Central memory CD8-positive, alpha-beta T cell (primary cell): ENCODE data around the gene FABP6.
"Not testable (repeated sequence)": the region's sequence is repeated elsewhere in the genome, so short reads cannot be mapped to it uniquely, and the experiment has no call there.

Source experiments
- ATAC-seq: fragments of 150-1000 bp; cut with Tn5 transposase; replicated peaks from 2 replicates; pipeline ENCODE4 v1.10.0; 2022; ENCODE audit warnings: mild to moderate bottlenecking, moderate FRiP score, moderate number of reproducible peaks; ENCODE audit not compliant: poor library complexity, severe bottlenecking; ENCODE audit errors: extremely low read depth
- DNase-seq, 2 donors: peaks; one replicate each; pipeline ENCODE4 v3.0.0; 2021; ENCODE audit warnings: low spot score in 2 of 2
- H3K27ac Mint-ChIP-seq: one replicate; pipeline ENCODE4 v1.8.0; 2022; ENCODE audit warnings: low read depth, mild to moderate bottlenecking, moderate library complexity, mixed read lengths
- H3K27me3 Mint-ChIP-seq: one replicate; pipeline ENCODE4 v1.8.0; 2022; ENCODE audit warnings: mixed read lengths
- H3K36me3 Mint-ChIP-seq: one replicate; pipeline ENCODE4 v1.8.0; 2022; ENCODE audit warnings: mild to moderate bottlenecking, moderate library complexity, mixed read lengths; ENCODE audit not compliant: insufficient read depth
- H3K4me1 Mint-ChIP-seq: one replicate; pipeline ENCODE4 v1.8.0; 2022; ENCODE audit warnings: mixed read lengths
- H3K4me3 Mint-ChIP-seq: one replicate; pipeline ENCODE4 v1.8.0; 2022; ENCODE audit warnings: mild to moderate bottlenecking, moderate library complexity, mixed read lengths
- H3K9me3 Mint-ChIP-seq: one replicate; pipeline ENCODE4 v1.8.0; 2022; ENCODE audit warnings: mixed read lengths

FABP6 gene

GRCh38 chr5:160229190-160229742 lies at the start of gene FABP6:
TSS of gene FABP6 (plus strand) at chr5:160229506. CDS start at chr5:160229558, 52 bp downstream.
- Mint-ChIP-seq H3K27ac (no peak within 1 kb of the TSS), H3K4me1 (no peaks in the 10 kb centered on the region), H3K36me3 (no peaks in the 10 kb centered on the region), H3K4me3 (no peak within 1 kb of the TSS), H3K27me3 (no peaks in the 10 kb centered on the region), H3K9me3 (no peaks in the 10 kb centered on the region)
- DNase-seq (no peak), ATAC-seq (no peak)

- no peaks in the 10 kb centered on the region for H3K9me3 Mint-ChIP-seq
- no peak for DNase-seq
- H3K27ac Mint-ChIP-seq = no peak overlapping the region
- no peak for ATAC-seq
- no peaks in the 10 kb centered on the region for H3K4me1 Mint-ChIP-seq
- no peak overlapping the region for H3K4me3 Mint-ChIP-seq
- H3K27me3 Mint-ChIP-seq = peaks cover 34% of the 10 kb centered on the region
- H3K36me3 Mint-ChIP-seq = no peaks in the 10 kb centered on the region
These were observed 48.4 kb upstream of the FABP6 start for GRCh38 chr5:160180931-160181330.

DNA sequence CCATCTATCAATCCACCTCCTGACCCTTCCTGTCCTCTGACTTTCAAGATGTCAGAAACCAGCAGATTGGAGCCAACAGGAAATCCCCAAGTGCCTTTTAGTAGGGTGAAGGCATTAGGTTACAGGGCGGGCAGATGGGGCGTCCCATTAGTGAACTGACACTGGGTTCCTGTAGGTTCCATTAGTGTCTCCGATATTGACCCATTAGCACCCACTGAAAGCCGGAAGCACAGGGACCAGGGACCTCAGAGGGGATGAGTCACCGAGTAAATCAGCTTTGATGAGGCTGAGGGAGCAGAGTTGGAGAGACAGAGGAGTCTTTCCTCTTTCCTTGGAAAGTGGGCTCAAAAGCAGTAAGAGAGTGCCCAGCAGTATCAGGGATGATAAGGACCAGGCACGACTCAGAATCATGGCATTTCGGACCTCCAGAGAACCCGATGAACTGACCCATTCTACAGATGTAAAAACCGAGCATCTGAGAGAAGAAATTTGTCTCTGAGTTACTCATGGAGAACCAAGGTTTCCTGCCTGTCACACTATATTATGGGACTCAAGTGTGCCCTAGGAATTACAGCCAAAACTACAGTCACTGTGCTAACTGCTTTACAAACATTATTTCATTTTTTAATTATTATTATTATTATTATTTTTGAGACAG lies 47.2 kb upstream of the FABP6 start:
- H3K4me1 Mint-ChIP-seq = no peaks in the 10 kb centered on the region
- H3K36me3 Mint-ChIP-seq = no peaks in the 10 kb centered on the region
- DNase-seq (no peak), ATAC-seq (no peak)
- no peaks in the 10 kb centered on the region for H3K9me3 Mint-ChIP-seq
- no peak overlapping the region for H3K4me3 Mint-ChIP-seq
- peaks cover 42% of the 10 kb centered on the region for H3K27me3 Mint-ChIP-seq
- no peak overlapping the region for H3K27ac Mint-ChIP-seq

DNA sequence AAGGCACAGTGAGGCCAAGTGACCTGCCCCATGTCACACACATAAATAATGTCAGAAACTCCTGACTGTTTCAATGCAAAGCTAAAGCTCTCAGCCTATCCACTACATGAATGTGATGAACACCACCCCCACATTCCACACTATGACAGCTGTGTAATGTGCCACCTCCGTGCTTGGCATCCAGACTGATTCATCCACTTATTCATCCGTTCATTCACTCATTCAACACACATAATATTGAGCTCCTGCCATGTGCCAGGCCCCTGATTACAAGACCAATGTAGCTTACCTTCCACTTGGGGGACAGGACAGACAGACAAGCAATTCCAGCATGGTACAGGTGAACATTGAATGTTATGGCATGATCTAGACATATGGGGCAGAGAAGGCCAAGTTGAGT lies 46.2 kb upstream of the FABP6 start:
- no peaks in the 10 kb centered on the region for H3K4me1 Mint-ChIP-seq
- DNase-seq = no peak

DNA sequence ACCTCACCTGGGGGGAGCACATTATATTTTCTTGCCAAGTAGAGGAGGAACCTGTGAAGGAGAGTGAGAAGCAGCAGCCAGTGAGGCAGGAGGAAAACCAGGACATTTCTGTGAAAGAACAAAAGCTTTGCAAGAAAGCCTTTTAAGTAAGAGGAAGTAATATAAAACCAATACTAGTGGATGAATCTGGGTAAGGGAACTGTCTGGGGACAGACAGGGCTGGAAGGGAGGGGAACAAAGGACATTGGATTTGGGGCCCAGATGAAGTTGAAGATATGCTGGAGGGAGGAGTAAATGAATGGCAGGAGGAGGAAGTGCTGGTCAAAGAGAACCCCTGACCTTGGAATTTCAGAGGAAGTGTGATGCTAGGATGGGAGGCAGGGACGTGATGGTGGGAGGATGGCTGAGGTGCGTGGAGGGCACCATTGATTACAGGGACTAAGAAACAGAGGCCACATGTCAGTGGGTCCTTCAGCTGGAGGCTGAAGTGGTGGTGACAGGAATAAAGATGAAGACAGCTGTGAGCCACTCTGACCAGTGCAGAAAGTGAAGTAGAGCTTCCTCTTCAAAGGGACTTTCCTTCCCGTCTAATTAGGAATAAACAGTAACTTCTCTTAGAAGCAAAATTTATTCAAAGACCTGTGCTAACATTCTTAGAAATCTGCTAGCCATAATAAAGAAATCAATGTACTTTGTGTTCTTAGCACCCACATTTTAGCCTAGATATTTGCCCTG lies 43.5 kb upstream of the FABP6 start:
- Mint-ChIP-seq H3K36me3 (no peaks in the 10 kb centered on the region), H3K27ac (no peak overlapping the region), H3K27me3 (peaks cover 57% of the 10 kb centered on the region), H3K9me3 (no peaks in the 10 kb centered on the region), H3K4me1 (no peaks in the 10 kb centered on the region), H3K4me3 (no peak overlapping the region)
- DNase-seq (no peak), ATAC-seq (no peak)

More for the DNA sequence above, 46.2 kb upstream of the FABP6 start:
- Mint-ChIP-seq H3K36me3 (no peaks in the 10 kb centered on the region), H3K4me3 (no peak overlapping the region), H3K27me3 (peaks cover 44% of the 10 kb centered on the region), H3K9me3 (no peaks in the 10 kb centered on the region), H3K27ac (no peak overlapping the region)
- no peak for ATAC-seq

DNA sequence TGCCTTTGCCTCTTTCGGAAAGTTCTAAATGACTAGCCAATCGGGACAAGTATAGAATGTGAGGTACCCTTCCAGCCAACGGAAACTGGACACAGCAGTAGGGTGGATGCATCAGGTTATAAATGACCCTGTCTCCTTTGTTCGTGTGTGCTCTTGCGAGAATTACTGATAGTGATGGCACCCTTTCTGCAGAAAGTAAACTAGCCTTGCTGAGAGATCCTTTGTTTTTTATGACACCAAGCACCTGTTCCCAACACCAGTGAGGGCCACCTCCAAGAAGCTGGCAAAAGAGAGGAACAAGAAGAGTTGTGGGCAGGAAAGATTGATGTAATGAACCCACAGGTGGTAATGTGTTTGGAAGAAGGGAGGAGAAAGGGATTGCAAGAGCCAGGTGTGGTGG lies 42.8 kb upstream of the FABP6 start:
- Mint-ChIP-seq H3K27me3 (peaks cover 61% of the 10 kb centered on the region), H3K4me3 (no peak overlapping the region), H3K9me3 (no peaks in the 10 kb centered on the region), H3K27ac (no peak overlapping the region), H3K36me3 (no peaks in the 10 kb centered on the region), H3K4me1 (no peaks in the 10 kb centered on the region)
- no peak for ATAC-seq
- DNase-seq = no peak

DNA sequence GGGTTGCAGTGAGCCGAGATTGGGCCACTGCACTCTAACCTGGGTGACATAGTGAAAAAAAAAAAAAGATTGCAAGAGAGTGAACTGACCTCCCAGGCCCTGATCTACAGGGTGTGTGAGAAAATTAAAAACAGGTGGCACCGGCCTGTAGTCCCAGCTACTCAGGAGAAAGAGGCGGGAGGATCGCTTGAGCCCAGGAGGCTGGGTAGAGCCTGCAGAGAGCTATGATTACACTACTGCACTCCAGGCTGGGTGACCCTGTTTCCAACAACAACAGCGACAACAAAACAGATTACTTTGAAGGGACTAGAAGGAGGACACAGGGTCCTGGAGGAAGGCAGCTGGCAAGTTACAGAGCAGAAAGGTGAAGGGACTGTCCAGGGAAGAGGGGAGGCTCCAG lies 42.2 kb upstream of the FABP6 start:
- Mint-ChIP-seq H3K36me3 (peaks cover 1% of the 10 kb centered on the region), H3K9me3 (no peaks in the 10 kb centered on the region), H3K27me3 (peaks cover 61% of the 10 kb centered on the region), H3K27ac (no peak overlapping the region), H3K4me3 (no peak overlapping the region), H3K4me1 (no peaks in the 10 kb centered on the region)
- no peak for ATAC-seq
- DNase-seq = no peak

DNA sequence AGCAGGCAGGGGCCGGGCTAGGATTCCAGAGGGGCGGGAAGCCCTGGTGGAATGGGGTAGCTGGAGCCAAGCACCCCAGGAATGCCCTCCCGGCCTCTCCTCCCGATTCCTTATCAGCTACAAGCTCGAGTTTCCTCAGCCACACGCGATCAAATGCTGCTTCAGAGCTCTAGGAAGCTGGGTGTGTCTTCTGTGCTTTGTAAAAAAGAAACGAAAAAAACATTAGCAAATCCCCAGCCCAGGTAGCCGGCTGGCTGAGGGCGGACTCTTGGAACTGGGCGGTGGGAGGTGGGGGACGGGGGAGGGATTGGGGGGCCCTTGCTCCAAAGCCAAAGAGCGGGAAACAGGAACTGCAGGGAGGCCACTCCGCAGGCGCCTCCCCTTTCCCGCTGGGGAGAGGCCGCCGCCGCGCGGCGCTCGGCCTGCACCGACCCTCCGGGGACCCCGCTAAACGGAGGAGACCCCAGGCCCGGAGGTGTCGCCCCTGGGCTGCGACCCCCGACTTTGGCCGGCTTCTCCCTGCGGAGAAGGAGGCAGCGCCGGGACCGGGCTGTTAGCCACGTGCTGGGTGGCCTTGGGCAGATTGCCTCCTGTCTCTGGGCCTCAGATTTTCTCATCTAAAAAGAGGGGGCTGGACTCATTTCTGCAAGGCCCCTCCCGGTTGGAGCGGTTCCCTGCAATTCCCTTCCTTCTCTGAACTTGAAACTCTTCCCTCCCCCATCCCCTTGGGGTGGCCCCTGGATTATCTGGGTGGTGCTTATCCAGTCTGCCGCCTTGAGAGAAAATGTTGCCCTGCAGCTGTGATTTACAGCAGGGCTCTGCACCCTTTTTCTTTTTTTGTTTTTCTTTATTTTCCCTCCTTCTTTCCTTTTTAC lies 40.9 kb upstream of the FABP6 start:
- Mint-ChIP-seq H3K4me1 (no peaks in the 10 kb centered on the region), H3K4me3 (no peak overlapping the region), H3K9me3 (no peaks in the 10 kb centered on the region), H3K27me3 (peaks cover 54% of the 10 kb centered on the region), H3K27ac (no peak overlapping the region), H3K36me3 (peaks cover 1% of the 10 kb centered on the region)
- DNase-seq (no peak), ATAC-seq (no peak)

- ATAC-seq (no peak), DNase-seq (no peak)
- Mint-ChIP-seq H3K27me3 (peaks cover 34% of the 10 kb centered on the region), H3K4me1 (no peaks in the 10 kb centered on the region), H3K4me3 (no peak overlapping the region), H3K27ac (no peak overlapping the region), H3K9me3 (no peaks in the 10 kb centered on the region), H3K36me3 (peaks cover 1% of the 10 kb centered on the region)
These were observed 36.9 kb upstream of the FABP6 start for GRCh38 chr5:160192424-160192823.

DNA sequence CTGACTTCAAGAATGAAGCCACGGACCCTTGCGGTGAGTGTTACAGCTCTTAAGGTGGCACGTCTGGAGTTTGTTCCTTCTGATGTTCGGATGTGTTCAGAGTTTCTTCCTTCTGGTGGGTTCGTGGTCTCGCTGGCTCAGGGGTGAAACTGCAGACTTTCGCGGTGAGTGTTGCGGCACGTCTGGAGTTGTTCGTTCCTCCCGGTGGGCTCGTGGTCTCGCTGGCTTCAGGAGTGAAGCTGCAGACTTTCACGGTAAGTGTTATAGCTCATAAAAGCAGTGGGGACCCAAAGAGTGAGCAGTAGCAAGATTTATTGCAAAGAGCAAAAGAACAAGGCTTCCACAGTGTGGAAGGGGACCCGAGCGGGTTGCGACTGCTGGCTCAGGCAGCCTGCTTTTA lies 36.2 kb upstream of the FABP6 start:
- ATAC-seq, H3K36me3 Mint-ChIP-seq, H3K27ac Mint-ChIP-seq: not testable (repeated sequence)

DNA sequence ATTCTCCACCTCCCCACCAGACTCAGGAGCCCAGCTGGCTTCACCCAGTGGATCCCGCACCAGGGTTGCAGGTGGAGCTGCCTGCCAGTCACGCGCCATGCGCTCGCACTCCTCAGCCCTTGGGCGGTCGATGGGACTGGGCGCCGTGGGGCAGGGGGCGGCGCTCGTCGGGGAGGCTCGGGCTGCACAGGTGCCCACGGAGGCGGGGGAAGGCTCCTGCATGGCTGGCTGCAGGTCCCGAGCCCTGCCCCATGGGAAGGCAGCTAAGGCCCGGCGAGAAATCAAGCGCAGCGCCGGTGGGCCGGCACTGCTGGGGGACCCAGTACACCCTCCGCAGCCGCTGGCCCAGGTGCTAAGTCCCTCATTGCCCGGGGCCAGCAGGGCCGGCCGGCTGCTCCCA lies 35.5 kb upstream of the FABP6 start:
- not testable (repeated sequence) for DNase-seq, ATAC-seq, H3K36me3 Mint-ChIP-seq, H3K4me3 Mint-ChIP-seq, H3K4me1 Mint-ChIP-seq, H3K27ac Mint-ChIP-seq, H3K9me3 Mint-ChIP-seq
- peaks cover 42% of the 10 kb centered on the region for H3K27me3 Mint-ChIP-seq

More for the DNA sequence above, 36.2 kb upstream of the FABP6 start:
- H3K9me3 Mint-ChIP-seq, H3K4me1 Mint-ChIP-seq, DNase-seq, H3K4me3 Mint-ChIP-seq: not testable (repeated sequence)
- H3K27me3 Mint-ChIP-seq = peaks cover 39% of the 10 kb centered on the region

DNA sequence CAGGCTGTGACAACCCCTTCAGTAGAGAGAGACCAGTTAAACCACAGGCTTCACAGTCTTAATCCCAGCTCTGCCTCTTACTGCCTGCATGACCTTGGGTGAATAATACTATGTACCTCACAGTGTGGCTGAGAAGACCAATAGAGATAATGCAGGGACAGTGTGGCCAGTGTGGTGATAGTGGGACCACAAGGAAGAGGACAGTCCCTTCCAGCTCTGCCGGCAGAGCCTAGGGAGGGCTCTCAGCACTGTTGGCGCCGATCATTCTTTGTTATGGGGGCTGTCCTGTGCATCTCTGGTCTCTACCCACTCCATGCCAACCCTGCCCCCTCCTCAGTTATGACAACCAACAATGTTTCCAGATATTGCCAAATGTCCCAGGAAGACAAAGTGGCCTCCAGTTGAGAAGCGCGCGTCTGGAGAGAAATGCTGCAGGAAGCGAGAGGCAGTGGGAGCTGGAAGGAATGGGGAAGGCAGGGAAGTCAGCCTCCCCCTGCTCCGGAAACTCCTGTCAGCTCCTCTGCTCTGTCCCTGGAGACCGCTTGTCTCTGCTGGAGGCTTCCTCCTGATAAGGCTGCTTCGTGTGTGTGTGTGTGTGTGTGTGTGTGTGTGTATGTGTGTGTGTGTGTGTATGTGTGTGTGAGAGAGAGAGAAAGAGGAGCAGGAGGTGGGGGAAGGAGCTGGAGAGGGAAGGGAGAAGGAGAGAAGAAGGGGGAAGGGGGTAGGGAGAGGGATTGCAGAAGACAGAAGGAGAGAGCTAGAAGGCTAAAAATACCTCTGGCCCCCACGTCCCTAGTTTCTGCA lies 31.8 kb upstream of the FABP6 start:
- no peak overlapping the region for H3K4me3 Mint-ChIP-seq
- H3K36me3 Mint-ChIP-seq = no peaks in the 10 kb centered on the region
- no peaks in the 10 kb centered on the region for H3K9me3 Mint-ChIP-seq
- H3K27ac Mint-ChIP-seq = no peak overlapping the region
- ATAC-seq = no peak
- H3K27me3 Mint-ChIP-seq = peaks cover 38% of the 10 kb centered on the region
- no peak for DNase-seq
- peaks cover 6% of the 10 kb centered on the region for H3K4me1 Mint-ChIP-seq
